IMR-90 (cell line): ENCODE measurements around the gene TWSG1. TPM values are rescaled to one million over a fixed set of nuclear protein-coding genes. Genes with fewer than 3 reads are reported as not detected.

ENCODE experiments used
- ATAC-seq: fragments of 200-7000 bp; cut with Tn5 transposase; 2 replicates; pipeline ENCODE4 v1.9.1; 2020; ENCODE audit warnings: low read depth, mild to moderate bottlenecking, moderate library complexity
- BruUV-seq: library from RNA; stranded (reverse); fragments of 400-500 nt; replicated peaks from 2 replicates; lab custom pipeline; 2021; lab: Mats Ljungman, UMichigan
- CTCF ChIA-PET: fragments of 300-600 bp; formaldehyde crosslinking; extraction: SDS; loops from one replicate; lab custom pipeline; 2021; ENCODE audit warnings: antibody characterized with exemption; lab: Yijun Ruan, JAX
- POLR2A ChIA-PET: fragments of 300-600 bp; sonication (Branson Sonifier 250); formaldehyde crosslinking; loops from one replicate; lab custom pipeline; 2022; ENCODE audit warnings: antibody characterized with exemption; ENCODE audit not compliant: unreplicated experiment; lab: Charles Lee
- DNase-seq: peaks from one replicate; pipeline ENCODE4 v3.0.0; 2013
- H2AFZ ChIP-seq: replicated peaks from 2 replicates; pipeline ENCODE3; 2013; ENCODE audit warnings: low read length, mild to moderate bottlenecking; ENCODE audit not compliant: poor library complexity
- H2AK5ac ChIP-seq: 2 replicates; pipeline ENCODE4 v1.6.1; 2013; ENCODE audit warnings: low read depth, low read length, inconsistent platforms
- H2AK9ac ChIP-seq: replicated peaks from 2 replicates; pipeline ENCODE3; 2013; ENCODE audit warnings: mild to moderate bottlenecking, low read depth, low read length, moderate library complexity; ENCODE audit not compliant: poor library complexity
- H2BK120ac ChIP-seq: 2 replicates; pipeline ENCODE4 v1.6.1; 2013; ENCODE audit warnings: low read depth, low read length, inconsistent platforms
- H2BK15ac ChIP-seq: 3 replicates; pipeline ENCODE4 v1.6.1; 2013; ENCODE audit warnings: low read depth, low read length, inconsistent platforms
- H2BK20ac ChIP-seq: 2 replicates; pipeline ENCODE4 v1.6.1; 2013; ENCODE audit warnings: low read depth, mild to moderate bottlenecking, inconsistent platforms, low read length, moderate library complexity
- H2BK5ac ChIP-seq: 2 replicates; pipeline ENCODE4 v1.6.1; 2013; ENCODE audit warnings: mild to moderate bottlenecking, low read depth, low read length, inconsistent platforms; ENCODE audit not compliant: poor library complexity, severe bottlenecking
- H3K14ac ChIP-seq: replicated peaks from 2 replicates; pipeline ENCODE4 v1.6.1; 2013; ENCODE audit warnings: low read depth, low read length, inconsistent platforms
- H3K18ac ChIP-seq: 2 replicates; pipeline ENCODE4 v1.6.1; 2013; ENCODE audit warnings: low read depth, low read length, control low read depth
- H3K23ac ChIP-seq: 2 replicates; pipeline ENCODE4 v1.6.1; 2013; ENCODE audit warnings: low read depth, low read length, inconsistent platforms
- H3K27ac ChIP-seq: 2 replicates; pipeline ENCODE4 v1.5.1; 2013; ENCODE audit warnings: mild to moderate bottlenecking, control low read depth, low read length; ENCODE audit not compliant: insufficient read depth
- H3K27me3 ChIP-seq: 2 replicates; pipeline ENCODE4 v1.6.1; 2013; ENCODE audit warnings: low read length; ENCODE audit not compliant: control insufficient read depth, insufficient read depth
- H3K36me3 ChIP-seq: 2 replicates; pipeline ENCODE4 v1.6.1; 2013; ENCODE audit warnings: low read length, mixed read lengths; ENCODE audit not compliant: control insufficient read depth, insufficient read depth
- H3K4ac ChIP-seq: 2 replicates; pipeline ENCODE4 v1.6.1; 2013; ENCODE audit warnings: low read depth, low read length, inconsistent platforms
- H3K4me1 ChIP-seq: 2 replicates; pipeline ENCODE4 v1.6.1; 2013; ENCODE audit warnings: low read length, mixed read lengths; ENCODE audit not compliant: control insufficient read depth, insufficient read depth
- H3K4me2 ChIP-seq: 2 replicates; pipeline ENCODE4 v1.6.1; 2013; ENCODE audit warnings: low read depth, mild to moderate bottlenecking, control low read depth, low read length, moderate library complexity
- H3K4me3 ChIP-seq: 2 replicates; pipeline ENCODE4 v1.5.1; 2013; ENCODE audit warnings: low read depth, mild to moderate bottlenecking, control low read depth, low read length, moderate library complexity; ENCODE audit not compliant: insufficient read depth
- H3K56ac ChIP-seq: 2 replicates; pipeline ENCODE4 v1.6.1; 2013; ENCODE audit warnings: low read length, inconsistent platforms; ENCODE audit not compliant: insufficient read depth; ENCODE audit errors: extremely low read depth
- H3K79me1 ChIP-seq, 2 experiments: 2 replicates each; pipeline ENCODE4 v1.6.1; 2013; ENCODE audit warnings: low read length in 2 of 2, inconsistent platforms in 1 of 2, low read depth in 1 of 2
- H3K9ac ChIP-seq: 2 replicates; pipeline ENCODE4 v1.6.1; 2013; ENCODE audit warnings: low read depth, low read length, control low read depth
- H3K9me1 ChIP-seq: 2 replicates; pipeline ENCODE4 v1.6.1; 2013; ENCODE audit warnings: low read length, inconsistent platforms; ENCODE audit not compliant: insufficient read depth
- H3K9me3 ChIP-seq: 2 replicates; pipeline ENCODE4 v1.6.1; 2013; ENCODE audit warnings: low read length; ENCODE audit not compliant: control insufficient read depth, insufficient read depth
- H4K20me1 ChIP-seq: 2 replicates; pipeline ENCODE4 v1.6.1; 2013; ENCODE audit warnings: low read length, inconsistent platforms; ENCODE audit not compliant: insufficient read depth
- H4K5ac ChIP-seq: 2 replicates; pipeline ENCODE4 v1.6.1; 2013; ENCODE audit warnings: mild to moderate bottlenecking, low read depth, low read length, control low read depth
- H4K8ac ChIP-seq, 2 experiments: 2 replicates each; pipeline ENCODE4 v1.6.1; 2013; ENCODE audit warnings: low read depth in 2 of 2, low read length in 2 of 2, control low read depth in 1 of 2, inconsistent platforms in 1 of 2
- H4K91ac ChIP-seq: 2 replicates; pipeline ENCODE4 v1.6.1; 2013; ENCODE audit warnings: low read depth, low read length, inconsistent platforms; ENCODE audit not compliant: insufficient read depth
- BHLHE40 ChIP-seq: fragments of 150-350 bp; IDR thresholded peaks from 2 replicates; pipeline ENCODE4 v1.6.1; 2016; ENCODE audit warnings: mild to moderate bottlenecking, low read depth, low read length
- CEBPB ChIP-seq: IDR thresholded peaks from 2 replicates; pipeline ENCODE4 v1.6.1; 2012; ENCODE audit warnings: low read depth, low read length, improper control_type of control experiment
- CHD1 ChIP-seq: IDR thresholded peaks from 2 replicates; pipeline ENCODE4 v1.6.1; 2012; ENCODE audit warnings: low read depth, low read length, improper control_type of control experiment
- FOS ChIP-seq: fragments of 150-350 bp; IDR thresholded peaks from 2 replicates; pipeline ENCODE4 v1.6.1; 2016; ENCODE audit warnings: low read depth, low read length
- MAFK ChIP-seq: IDR thresholded peaks from 2 replicates; pipeline ENCODE4 v1.6.1; 2012; ENCODE audit warnings: low read depth, low read length, improper control_type of control experiment
- MAZ ChIP-seq: IDR thresholded peaks from 2 replicates; pipeline ENCODE4 v1.6.1; 2012; ENCODE audit warnings: low read depth, mild to moderate bottlenecking, low read length, improper control_type of control experiment, moderate library complexity, borderline replicate concordance
- MXI1 ChIP-seq: IDR thresholded peaks from 2 replicates; pipeline ENCODE4 v1.6.1; 2012; ENCODE audit warnings: low read depth, mild to moderate bottlenecking, low read length, moderate library complexity, borderline replicate concordance
- NFE2L2 ChIP-seq: fragments of 150-350 bp; IDR thresholded peaks from 2 replicates; pipeline ENCODE4 v1.6.1; 2016; ENCODE audit warnings: low read depth, mild to moderate bottlenecking, low read length
- POLR2A ChIP-seq: IDR thresholded peaks from 2 replicates; pipeline ENCODE4 v1.6.1; 2012; ENCODE audit warnings: mild to moderate bottlenecking, low read depth, low read length
- RCOR1 ChIP-seq: IDR thresholded peaks from 2 replicates; pipeline ENCODE4 v1.6.1; 2012; ENCODE audit warnings: mild to moderate bottlenecking, low read length, improper control_type of control experiment; ENCODE audit not compliant: insufficient replicate concordance
- RFX5 ChIP-seq: IDR thresholded peaks from 2 replicates; pipeline ENCODE4 v1.8.0; 2012; ENCODE audit warnings: low read depth, mild to moderate bottlenecking, low read length, moderate library complexity
- SMC3 ChIP-seq: fragments of 150-350 bp; IDR thresholded peaks from 2 replicates; pipeline ENCODE4 v1.6.1; 2016; ENCODE audit warnings: low read depth, mild to moderate bottlenecking, antibody characterized with exemption, low read length, moderate library complexity
- WGBS, 2 experiments: methylation state at CpG; one replicate each; pipeline versions ENCODE4 v1.1.5 to v1.1.7; 2013; ENCODE audit warnings: missing lambda C conversion rate in 2 of 2; ENCODE audit not compliant: insufficient read length in 1 of 2; ENCODE audit errors: extremely low coverage in 2 of 2; 5-methylcytosine and 5-hydroxymethylcytosine counted together
- dilution Hi-C: fragments of 300-500 bp; cut with HindIII; formaldehyde crosslinking; loops from one replicate; pipeline ENCODE4 v1.14.3; 2018; ENCODE audit warnings: low sequenced_read_pairs; ENCODE audit not compliant: unreplicated experiment
- in situ Hi-C: fragments of 300-500 bp; cut with MboI; formaldehyde crosslinking; loops from 3 replicates; pipeline ENCODE4 v1.14.3; 2019; ENCODE audit warnings: low sequenced_read_pairs, inconsistent platforms, mixed read lengths
- intact Hi-C: fragments of 100-400 bp; cut with micrococcal nuclease; formaldehyde crosslinking; loops from 2 replicates; pipeline ENCODE4 v1.10.0; 2022
- polyA plus RNA-seq, 3 experiments: library from polyadenylated mRNA; depleted of rRNA; stranded (reverse); fragments of >200 nt; gene quantifications; 2 replicates each; pipeline ENCODE4 v1.2.3, GENCODE V29; 2012; ENCODE audit warnings: low replicate concordance in 1 of 3
- total RNA-seq: library from RNA; depleted of rRNA; stranded (reverse); fragments of >200 nt; gene quantifications from 2 replicates; pipeline ENCODE4 v1.2.3, GENCODE V29; 2012
- TF ChIP-seq, protein P1 (sequence below): fragments of 150-350 bp; IDR thresholded peaks from 2 replicates; pipeline ENCODE4 v1.6.1; 2017; ENCODE audit warnings: mild to moderate bottlenecking, antibody characterized with exemption, low read length, low read depth
- TF ChIP-seq, protein P2 (sequence below): conservative IDR thresholded peaks from 2 replicates; pipeline ENCODE4 v1.5.1; 2012; ENCODE audit warnings: mild to moderate bottlenecking, low read depth, low read length, improper control_type of control experiment
- TF ChIP-seq, protein P3 (sequence below): fragments of 150-350 bp; IDR thresholded peaks from 2 replicates; pipeline ENCODE4 v1.6.1; 2016; ENCODE audit warnings: low read depth, mild to moderate bottlenecking, low read length, moderate library complexity, borderline replicate concordance

Gene TWSG1
- total and polyA plus RNA-seq, 2 of the 4 experiments (the other 2 are of a cell fraction), result 80.4 to 115 TPM

DNA sequence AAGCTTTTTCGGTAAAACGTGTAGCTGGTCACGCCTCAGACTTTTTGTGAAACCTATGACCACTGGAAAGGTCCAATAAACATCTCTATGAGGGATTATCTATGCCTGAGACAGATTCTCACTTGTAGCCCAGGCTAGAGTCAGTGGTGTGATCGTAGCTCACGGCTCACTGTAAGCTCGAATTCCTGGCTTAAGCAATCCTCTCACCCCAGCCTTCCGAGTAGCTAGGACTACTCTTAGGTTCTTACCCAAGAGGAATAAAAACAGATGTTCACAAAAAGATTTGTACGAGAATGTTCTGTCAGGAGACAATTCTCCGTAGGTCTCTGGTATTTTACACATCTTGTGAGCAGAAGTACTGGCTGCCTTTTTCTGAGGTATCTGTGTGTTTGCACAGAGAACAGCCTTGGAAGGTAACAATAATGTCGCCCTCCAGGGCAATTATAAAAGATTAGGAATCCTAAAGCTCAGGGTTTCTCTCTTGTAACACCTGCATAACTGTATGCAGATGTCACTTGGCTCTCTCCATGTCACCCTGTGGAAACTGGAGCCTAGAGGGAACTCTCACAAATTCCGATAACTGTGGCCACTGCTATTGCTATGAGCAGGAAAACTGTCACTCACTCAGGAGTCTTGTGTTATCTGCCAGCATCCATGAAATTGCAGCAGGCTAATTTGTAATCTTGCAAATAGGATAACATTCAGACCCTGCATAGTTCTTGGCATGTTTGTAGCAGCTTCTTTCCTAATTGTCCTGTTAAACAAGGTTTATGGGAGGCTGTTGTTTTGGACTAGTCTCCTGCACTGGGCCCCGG, 115.2 kb downstream of the TWSG1 start:
- Histone ChIP-seq H3K56ac (no peak overlapping the region), H2BK20ac (no peak overlapping the region), H3K18ac (no peak overlapping the region), H3K27ac (no peak overlapping the region), H3K4ac (no peak overlapping the region), H2BK5ac (no peak overlapping the region), H3K36me3 (no peaks in the 10 kb centered on the region), H3K4me1 (no peaks in the 10 kb centered on the region), H3K9me3 (peaks cover 13% of the 10 kb centered on the region), H4K91ac (no peak overlapping the region), H4K8ac (no peak overlapping the region), H2AFZ (no peak overlapping the region), H3K27me3 (no peaks in the 10 kb centered on the region; the same call in 1 of the 2 replicates), H2AK5ac (no peak overlapping the region), H2BK15ac (no peak overlapping the region), H3K4me2 (no peak overlapping the region), H3K23ac (no peak overlapping the region), H4K20me1 (no peaks in the 10 kb centered on the region), H4K5ac (no peak overlapping the region), H3K4me3 (no peak overlapping the region), H3K9me1 (peaks cover 3% of the 10 kb centered on the region; the same call in 1 of the 2 replicates), H2BK120ac (no peak overlapping the region), H3K14ac (no peak overlapping the region), H3K9ac (no peak overlapping the region), H3K79me1 (no peaks in the 10 kb centered on the region), H2AK9ac (no peak overlapping the region)
- POLR2A ChIA-PET, result no interaction called here
- DNase-seq (no peak), ATAC-seq (no peak; the same call in 1 of the 2 replicates)
- CTCF ChIA-PET, result interaction anchor here (0.9 kb wide), 1 partner anchor 11 kb away, joined by 4 read pairs; no protein-coding TSS in a partner anchor
- intact Hi-C loops, result no loop called here
- WGBS, 2 experiments, result no CpG with 5 or more reads among the region's 12 CpGs
- in situ Hi-C loops, result no loop called here
- BruUV-seq, result no TSS peak
- dilution Hi-C loops, result no loop called here
- TF ChIP-seq POLR2A, result no peak
- TF ChIP-seq, protein P1, sequence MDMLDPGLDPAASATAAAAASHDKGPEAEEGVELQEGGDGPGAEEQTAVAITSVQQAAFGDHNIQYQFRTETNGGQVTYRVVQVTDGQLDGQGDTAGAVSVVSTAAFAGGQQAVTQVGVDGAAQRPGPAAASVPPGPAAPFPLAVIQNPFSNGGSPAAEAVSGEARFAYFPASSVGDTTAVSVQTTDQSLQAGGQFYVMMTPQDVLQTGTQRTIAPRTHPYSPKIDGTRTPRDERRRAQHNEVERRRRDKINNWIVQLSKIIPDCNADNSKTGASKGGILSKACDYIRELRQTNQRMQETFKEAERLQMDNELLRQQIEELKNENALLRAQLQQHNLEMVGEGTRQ, result no peak
- TF ChIP-seq, protein P2, sequence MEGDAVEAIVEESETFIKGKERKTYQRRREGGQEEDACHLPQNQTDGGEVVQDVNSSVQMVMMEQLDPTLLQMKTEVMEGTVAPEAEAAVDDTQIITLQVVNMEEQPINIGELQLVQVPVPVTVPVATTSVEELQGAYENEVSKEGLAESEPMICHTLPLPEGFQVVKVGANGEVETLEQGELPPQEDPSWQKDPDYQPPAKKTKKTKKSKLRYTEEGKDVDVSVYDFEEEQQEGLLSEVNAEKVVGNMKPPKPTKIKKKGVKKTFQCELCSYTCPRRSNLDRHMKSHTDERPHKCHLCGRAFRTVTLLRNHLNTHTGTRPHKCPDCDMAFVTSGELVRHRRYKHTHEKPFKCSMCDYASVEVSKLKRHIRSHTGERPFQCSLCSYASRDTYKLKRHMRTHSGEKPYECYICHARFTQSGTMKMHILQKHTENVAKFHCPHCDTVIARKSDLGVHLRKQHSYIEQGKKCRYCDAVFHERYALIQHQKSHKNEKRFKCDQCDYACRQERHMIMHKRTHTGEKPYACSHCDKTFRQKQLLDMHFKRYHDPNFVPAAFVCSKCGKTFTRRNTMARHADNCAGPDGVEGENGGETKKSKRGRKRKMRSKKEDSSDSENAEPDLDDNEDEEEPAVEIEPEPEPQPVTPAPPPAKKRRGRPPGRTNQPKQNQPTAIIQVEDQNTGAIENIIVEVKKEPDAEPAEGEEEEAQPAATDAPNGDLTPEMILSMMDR, result no peak
- no peak for TF ChIP-seq BHLHE40
- TF ChIP-seq CEBPB, result no peak
- no peak for TF ChIP-seq MXI1
- TF ChIP-seq MAZ, result no peak
- TF ChIP-seq, protein P3, sequence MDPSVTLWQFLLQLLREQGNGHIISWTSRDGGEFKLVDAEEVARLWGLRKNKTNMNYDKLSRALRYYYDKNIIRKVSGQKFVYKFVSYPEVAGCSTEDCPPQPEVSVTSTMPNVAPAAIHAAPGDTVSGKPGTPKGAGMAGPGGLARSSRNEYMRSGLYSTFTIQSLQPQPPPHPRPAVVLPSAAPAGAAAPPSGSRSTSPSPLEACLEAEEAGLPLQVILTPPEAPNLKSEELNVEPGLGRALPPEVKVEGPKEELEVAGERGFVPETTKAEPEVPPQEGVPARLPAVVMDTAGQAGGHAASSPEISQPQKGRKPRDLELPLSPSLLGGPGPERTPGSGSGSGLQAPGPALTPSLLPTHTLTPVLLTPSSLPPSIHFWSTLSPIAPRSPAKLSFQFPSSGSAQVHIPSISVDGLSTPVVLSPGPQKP, result no peak
- TF ChIP-seq SMC3, result no peak
- TF ChIP-seq RFX5, result no peak
- TF ChIP-seq MAFK, result no peak
- TF ChIP-seq FOS, result no peak
- no peak for TF ChIP-seq CHD1
- TF ChIP-seq RCOR1, result no peak
- TF ChIP-seq NFE2L2, result no peak
